ENCODE results near the gene IGF2R.

GRCh38 chr6:159943968-159944598 is 24.8 kb upstream of the IGF2R start:
- TF ChIP-seq CTCF (IDR thresholded peaks at IDR 0.05) (no peak), EZH2phosphoT487 (IDR thresholded peaks at IDR 0.05) (no peak), EZH2 (IDR thresholded peaks at IDR 0.05) (no peak)

Data from neural progenitor cell (in vitro differentiated cells).